Ishikawa (cell line): ENCODE measurements around the gene CCNJ.

Experiments used
- CEBPB ChIP-seq: IDR thresholded peaks from 2 replicates; pipeline ENCODE4 v1.6.1; 2012
- CREB1 ChIP-seq: IDR thresholded peaks from 2 replicates; pipeline ENCODE4 v1.6.1; 2012; ENCODE audit warnings: low read depth
- EGR1 ChIP-seq: IDR thresholded peaks from 2 replicates; pipeline ENCODE4 v1.6.1; 2012
- EP300 ChIP-seq: IDR thresholded peaks from 2 replicates; pipeline ENCODE4 v1.6.1; 2012; ENCODE audit warnings: borderline replicate concordance
- FOXM1 ChIP-seq: IDR thresholded peaks from 2 replicates; pipeline ENCODE4 v1.6.1; 2012; ENCODE audit warnings: low read depth, borderline replicate concordance
- MAX ChIP-seq: IDR thresholded peaks from 2 replicates; pipeline ENCODE4 v1.6.1; 2012
- NFIC ChIP-seq: IDR thresholded peaks from 2 replicates; pipeline ENCODE4 v1.6.1; 2012
- RAD21 ChIP-seq: IDR thresholded peaks from 2 replicates; pipeline ENCODE4 v1.6.1; 2012; ENCODE audit warnings: low read depth
- REST ChIP-seq: IDR thresholded peaks from 2 replicates; pipeline ENCODE4 v1.6.1; 2012; ENCODE audit warnings: low read depth, mild to moderate bottlenecking
- TAF1 ChIP-seq: IDR thresholded peaks from 2 replicates; pipeline ENCODE4 v1.6.1; 2012; ENCODE audit warnings: low read depth, mild to moderate bottlenecking
- TCF12 ChIP-seq: IDR thresholded peaks from 2 replicates; pipeline ENCODE4 v1.6.1; 2012; ENCODE audit warnings: low read depth
- TEAD4 ChIP-seq: IDR thresholded peaks from 2 replicates; pipeline ENCODE4 v1.6.1; 2012
- USF1 ChIP-seq: IDR thresholded peaks from 2 replicates; pipeline ENCODE4 v1.6.1; 2012
- YY1 ChIP-seq: IDR thresholded peaks from 2 replicates; pipeline ENCODE4 v1.6.1; 2012; ENCODE audit warnings: low read depth
- ZBTB7A ChIP-seq: IDR thresholded peaks from 2 replicates; pipeline ENCODE4 v1.6.1; 2012; ENCODE audit warnings: low read depth

Gene CCNJ

GRCh38 chr10:96082153-96082552, 38.8 kb downstream of the CCNJ start:
- TF ChIP-seq NFIC (no peak), TCF12 (no peak), USF1 (no peak), TAF1 (no peak), YY1 (no peak), CREB1 (no peak), ZBTB7A (no peak)

GRCh38 chr10:96082748-96083147, 39.4 kb downstream of the CCNJ start:
- no peak for TF ChIP-seq TEAD4

GRCh38 chr10:96089116-96089515, 45.7 kb downstream of the CCNJ start:
- TF ChIP-seq CEBPB (no peak), CREB1 (no peak), RAD21 (no peak), EGR1 (no peak), REST (no peak), USF1 (no peak), EP300 (no peak), TEAD4 (no peak), NFIC (no peak), ZBTB7A (no peak), FOXM1 (no peak), TAF1 (no peak), MAX (no peak), YY1 (no peak)

- peak; percentile 81 for TF ChIP-seq CEBPB
- peak; percentile 98 for TF ChIP-seq TAF1
- TF ChIP-seq ZBTB7A: no peak
- peak; percentile 13; the same call in 1 of the 2 replicates for TF ChIP-seq NFIC
- 0 out of 2 replicates have a peak, but pooled peaks have one; percentile 7 for TF ChIP-seq RAD21
- peak; percentile 97 for TF ChIP-seq YY1
- peak; percentile 52; the same call in 1 of the 2 replicates for TF ChIP-seq FOXM1
- TF ChIP-seq CREB1: peak; percentile 94
- TF ChIP-seq USF1: peak; percentile 42; the same call in 1 of the 2 replicates
- TF ChIP-seq EP300: 0 out of 2 replicates have a peak, but pooled peaks have one; percentile 46
- TF ChIP-seq EGR1: peak; percentile 36; the same call in 1 of the 2 replicates
- peak; percentile 87 for TF ChIP-seq MAX
- TF ChIP-seq REST: 0 out of 2 replicates have a peak, but pooled peaks have one; percentile 6
- no peak for TF ChIP-seq TEAD4
- peak; percentile 87 for TF ChIP-seq TCF12
These were observed 46.5 kb downstream of the CCNJ start for GRCh38 chr10:96089670-96090462.

GRCh38 chr10:96090463-96090800, 47.0 kb downstream of the CCNJ start:
- no peak for TF ChIP-seq TCF12
- no peak for TF ChIP-seq EGR1
- TF ChIP-seq YY1: no peak
- TF ChIP-seq CREB1: no peak
